Esophagus (tissue), 2 donors: ENCODE results near the gene PRKACA. TPM values are rescaled to one million over a fixed set of nuclear protein-coding genes. Genes with fewer than 3 reads are reported as not detected.

Experiments
- H3K27ac ChIP-seq, 2 donors: one replicate each; pipeline ENCODE4 v1.5.1; 2013; ENCODE audit warnings: low read depth in 2 of 2, mild to moderate bottlenecking in 2 of 2, inconsistent platforms in 1 of 2, low read length in 1 of 2, moderate library complexity in 1 of 2
- H3K27me3 ChIP-seq, 2 donors: one replicate each; pipeline ENCODE4 v1.6.1; 2013; ENCODE audit warnings: low read length in 2 of 2, control low read depth in 1 of 2, mild to moderate bottlenecking in 1 of 2; ENCODE audit not compliant: insufficient read depth in 2 of 2, control insufficient read depth in 1 of 2
- H3K36me3 ChIP-seq, 2 donors: one replicate each; pipeline ENCODE4 v1.6.1; 2013; ENCODE audit warnings: low read length in 1 of 2; ENCODE audit not compliant: control insufficient read depth in 2 of 2, insufficient read depth in 2 of 2
- H3K4me1 ChIP-seq, 2 donors: one replicate each; pipeline ENCODE4 v1.6.1; 2013; ENCODE audit warnings: low read length in 1 of 2; ENCODE audit not compliant: control insufficient read depth in 2 of 2, insufficient read depth in 2 of 2
- H3K4me3 ChIP-seq, 2 donors: one replicate each; pipeline ENCODE4 v1.5.1; 2013; ENCODE audit warnings: low read length in 2 of 2, mild to moderate bottlenecking in 2 of 2, low read depth in 1 of 2, moderate library complexity in 1 of 2
- H3K9me3 ChIP-seq, 2 donors: one replicate each; pipeline ENCODE4 v1.6.1; 2013; ENCODE audit warnings: mild to moderate bottlenecking in 2 of 2, low read depth in 1 of 2, low read length in 1 of 2, moderate library complexity in 1 of 2; ENCODE audit not compliant: control insufficient read depth in 2 of 2, insufficient read depth in 1 of 2
- WGBS, 2 donors: extraction: QIAGEN DNeasy Blood & Tissue Kit; methylation state at CpG; one replicate each; pipeline ENCODE4 v1.1.7; 2013; 5-methylcytosine and 5-hydroxymethylcytosine counted together
- polyA plus RNA-seq, 2 donors: library from polyadenylated mRNA; stranded (reverse); fragments of 200-250 nt; gene quantifications; one replicate each; pipeline ENCODE4 v1.2.3, GENCODE V29; 2013
- donor health status: healthy with polysubstance abuse.
- donor health status: Bipolar disorder and iron deficiency.

The PRKACA gene
- polyA plus RNA-seq, 2 donors, result 31.2 to 32.2 TPM

GRCh38 chr19:14158276-14159023, 40.9 kb upstream of the PRKACA start:
- 89% methylated on average over 16 of the region's 16 CpGs for WGBS, 2 donors
- no peak overlapping the region for H3K27ac ChIP-seq
- H3K9me3 ChIP-seq, result peaks cover 0 to 2% of the 10 kb centered on the region in 2 donors
- no peaks in the 10 kb centered on the region for H3K27me3 ChIP-seq
- H3K4me1 ChIP-seq, result no peaks in the 10 kb centered on the region
- no peak overlapping the region for H3K4me3 ChIP-seq
- H3K36me3 ChIP-seq, result peaks cover 7 to 39% of the 10 kb centered on the region in 2 donors

- Histone ChIP-seq H3K27me3 (no peaks in the 10 kb centered on the region), H3K36me3 (peaks cover 7 to 33% of the 10 kb centered on the region in 2 donors), H3K4me3 (no peak overlapping the region), H3K4me1 (no peaks in the 10 kb centered on the region), H3K9me3 (peaks cover 0 to 2% of the 10 kb centered on the region in 2 donors), H3K27ac (no peak overlapping the region)
- WGBS, 2 donors, result 91 to 92% methylated on average over 26 of the region's 26 CpGs
Measured at GRCh38 chr19:14156971-14157717, 39.6 kb upstream of the PRKACA start.

- peaks cover 0 to 2% of the 10 kb centered on the region in 2 donors for H3K9me3 ChIP-seq
- no peaks in the 10 kb centered on the region for H3K4me1 ChIP-seq
- no peak overlapping the region for H3K27ac ChIP-seq
- H3K4me3 ChIP-seq, result no peak overlapping the region
- H3K27me3 ChIP-seq, result no peaks in the 10 kb centered on the region
- peaks cover 7 to 36% of the 10 kb centered on the region in 2 donors for H3K36me3 ChIP-seq
- WGBS, 2 donors, result 92 to 93% methylated on average over 11 to 12 of the region's 12 CpGs
Measured at GRCh38 chr19:14156122-14156521, 38.6 kb upstream of the PRKACA start.

GRCh38 chr19:14155371-14155770, 37.8 kb upstream of the PRKACA start:
- no peaks in the 10 kb centered on the region for H3K27me3 ChIP-seq
- H3K4me1 ChIP-seq, result peaks cover 0 to 1% of the 10 kb centered on the region in 2 donors
- H3K9me3 ChIP-seq, result peaks cover 0 to 2% of the 10 kb centered on the region in 2 donors
- H3K4me3 ChIP-seq, result no peak overlapping the region
- H3K36me3 ChIP-seq, result peaks cover 7 to 36% of the 10 kb centered on the region in 2 donors
- 97 to 98% methylated on average over 17 of the region's 17 CpGs for WGBS, 2 donors
- H3K27ac ChIP-seq, result no peak overlapping the region

- H3K4me1 ChIP-seq, result peaks cover 0 to 18% of the 10 kb centered on the region in 2 donors
- no peak overlapping the region for H3K4me3 ChIP-seq
- WGBS, 2 donors, result 92 to 95% methylated on average over 12 of the region's 12 CpGs
- no peak overlapping the region for H3K27ac ChIP-seq
- no peaks in the 10 kb centered on the region for H3K27me3 ChIP-seq
- peaks cover 0 to 2% of the 10 kb centered on the region in 2 donors for H3K9me3 ChIP-seq
- peaks cover 7 to 26% of the 10 kb centered on the region in 2 donors for H3K36me3 ChIP-seq
Measured at GRCh38 chr19:14152713-14153112, 35.2 kb upstream of the PRKACA start.

- peaks cover 0 to 18% of the 10 kb centered on the region in 2 donors for H3K4me1 ChIP-seq
- H3K27ac ChIP-seq, result no peak overlapping the region
- peaks cover 0 to 12% of the 10 kb centered on the region in 2 donors for H3K36me3 ChIP-seq
- no peaks in the 10 kb centered on the region for H3K27me3 ChIP-seq
- no peak overlapping the region for H3K4me3 ChIP-seq
- 90 to 93% methylated on average over 42 to 47 of the region's 47 CpGs for WGBS, 2 donors
- H3K9me3 ChIP-seq, result peaks cover 0 to 2% of the 10 kb centered on the region in 2 donors
Measured at GRCh38 chr19:14150770-14151661, 33.5 kb upstream of the PRKACA start.

GRCh38 chr19:14150041-14150769, 32.6 kb upstream of the PRKACA start:
- Histone ChIP-seq H3K36me3 (peaks cover 0 to 9% of the 10 kb centered on the region in 2 donors), H3K27ac (peak overlapping the region; percentile 80 to 83), H3K27me3 (no peaks in the 10 kb centered on the region), H3K4me1 (peaks cover 0 to 18% of the 10 kb centered on the region in 2 donors), H3K9me3 (no peaks in the 10 kb centered on the region), H3K4me3 (no peak overlapping the region)
- WGBS, 2 donors, result 47 to 77% methylated on average over 10 of the region's 10 CpGs

- WGBS, 2 donors, result 4 to 25% methylated on average over 20 to 21 of the region's 21 CpGs
- Histone ChIP-seq H3K27me3 (no peaks in the 10 kb centered on the region), H3K27ac (peak overlapping the region; percentile 80 to 83), H3K4me1 (peaks cover 0 to 18% of the 10 kb centered on the region in 2 donors), H3K36me3 (peaks cover 0 to 6% of the 10 kb centered on the region in 2 donors), H3K9me3 (no peaks in the 10 kb centered on the region), H3K4me3 (no peak overlapping the region)
Measured at GRCh38 chr19:14149509-14149994, 32.0 kb upstream of the PRKACA start.
